Lower leg skin (tissue), 3 donors: Measurements from ENCODE around the gene PTGDS.

Experiments used
- POLR2A ChIP-seq, 2 donors: fragments of 450-650 bp; IDR thresholded peaks; one replicate each; pipeline ENCODE4 v1.6.1; 2016 to 2017; ENCODE audit warnings: antibody characterized with exemption in 2 of 2, mild to moderate bottlenecking in 1 of 2, moderate library complexity in 1 of 2
- TF ChIP-seq, protein P1 (sequence below), 3 donors: fragments of 450-650 bp; IDR thresholded peaks; one replicate each; pipeline ENCODE4 v1.5.1; 2016; ENCODE audit warnings: antibody characterized with exemption in 3 of 3, mild to moderate bottlenecking in 3 of 3, moderate library complexity in 2 of 3

DNA sequence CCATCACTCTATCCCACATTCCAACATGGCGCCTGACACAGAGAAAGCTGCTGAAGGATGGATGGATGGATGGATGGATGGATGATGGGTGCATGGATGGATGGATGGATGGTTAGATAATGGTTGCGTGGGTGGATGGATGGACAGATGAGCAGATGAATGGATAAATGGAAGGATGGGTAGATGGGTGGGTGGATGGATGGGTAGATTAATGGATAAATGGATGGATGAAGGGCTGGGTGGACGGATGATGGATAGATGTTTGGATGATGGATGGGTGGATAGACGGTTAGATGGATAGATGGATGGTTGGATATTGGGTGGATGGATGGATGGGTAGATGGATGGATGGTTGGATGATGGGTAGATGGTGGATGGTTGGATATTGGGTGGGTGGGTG lies 20.7 kb upstream of the PTGDS start:
- TF ChIP-seq POLR2A (IDR thresholded peaks at IDR 0.05), result no peak
- TF ChIP-seq, protein P1, sequence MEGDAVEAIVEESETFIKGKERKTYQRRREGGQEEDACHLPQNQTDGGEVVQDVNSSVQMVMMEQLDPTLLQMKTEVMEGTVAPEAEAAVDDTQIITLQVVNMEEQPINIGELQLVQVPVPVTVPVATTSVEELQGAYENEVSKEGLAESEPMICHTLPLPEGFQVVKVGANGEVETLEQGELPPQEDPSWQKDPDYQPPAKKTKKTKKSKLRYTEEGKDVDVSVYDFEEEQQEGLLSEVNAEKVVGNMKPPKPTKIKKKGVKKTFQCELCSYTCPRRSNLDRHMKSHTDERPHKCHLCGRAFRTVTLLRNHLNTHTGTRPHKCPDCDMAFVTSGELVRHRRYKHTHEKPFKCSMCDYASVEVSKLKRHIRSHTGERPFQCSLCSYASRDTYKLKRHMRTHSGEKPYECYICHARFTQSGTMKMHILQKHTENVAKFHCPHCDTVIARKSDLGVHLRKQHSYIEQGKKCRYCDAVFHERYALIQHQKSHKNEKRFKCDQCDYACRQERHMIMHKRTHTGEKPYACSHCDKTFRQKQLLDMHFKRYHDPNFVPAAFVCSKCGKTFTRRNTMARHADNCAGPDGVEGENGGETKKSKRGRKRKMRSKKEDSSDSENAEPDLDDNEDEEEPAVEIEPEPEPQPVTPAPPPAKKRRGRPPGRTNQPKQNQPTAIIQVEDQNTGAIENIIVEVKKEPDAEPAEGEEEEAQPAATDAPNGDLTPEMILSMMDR (IDR thresholded peaks at IDR 0.05), result no peak
